ENCODE results near the gene MYEF2.

The MYEF2 gene, protein sequence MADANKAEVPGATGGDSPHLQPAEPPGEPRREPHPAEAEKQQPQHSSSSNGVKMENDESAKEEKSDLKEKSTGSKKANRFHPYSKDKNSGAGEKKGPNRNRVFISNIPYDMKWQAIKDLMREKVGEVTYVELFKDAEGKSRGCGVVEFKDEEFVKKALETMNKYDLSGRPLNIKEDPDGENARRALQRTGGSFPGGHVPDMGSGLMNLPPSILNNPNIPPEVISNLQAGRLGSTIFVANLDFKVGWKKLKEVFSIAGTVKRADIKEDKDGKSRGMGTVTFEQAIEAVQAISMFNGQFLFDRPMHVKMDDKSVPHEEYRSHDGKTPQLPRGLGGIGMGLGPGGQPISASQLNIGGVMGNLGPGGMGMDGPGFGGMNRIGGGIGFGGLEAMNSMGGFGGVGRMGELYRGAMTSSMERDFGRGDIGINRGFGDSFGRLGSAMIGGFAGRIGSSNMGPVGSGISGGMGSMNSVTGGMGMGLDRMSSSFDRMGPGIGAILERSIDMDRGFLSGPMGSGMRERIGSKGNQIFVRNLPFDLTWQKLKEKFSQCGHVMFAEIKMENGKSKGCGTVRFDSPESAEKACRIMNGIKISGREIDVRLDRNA

DNA sequence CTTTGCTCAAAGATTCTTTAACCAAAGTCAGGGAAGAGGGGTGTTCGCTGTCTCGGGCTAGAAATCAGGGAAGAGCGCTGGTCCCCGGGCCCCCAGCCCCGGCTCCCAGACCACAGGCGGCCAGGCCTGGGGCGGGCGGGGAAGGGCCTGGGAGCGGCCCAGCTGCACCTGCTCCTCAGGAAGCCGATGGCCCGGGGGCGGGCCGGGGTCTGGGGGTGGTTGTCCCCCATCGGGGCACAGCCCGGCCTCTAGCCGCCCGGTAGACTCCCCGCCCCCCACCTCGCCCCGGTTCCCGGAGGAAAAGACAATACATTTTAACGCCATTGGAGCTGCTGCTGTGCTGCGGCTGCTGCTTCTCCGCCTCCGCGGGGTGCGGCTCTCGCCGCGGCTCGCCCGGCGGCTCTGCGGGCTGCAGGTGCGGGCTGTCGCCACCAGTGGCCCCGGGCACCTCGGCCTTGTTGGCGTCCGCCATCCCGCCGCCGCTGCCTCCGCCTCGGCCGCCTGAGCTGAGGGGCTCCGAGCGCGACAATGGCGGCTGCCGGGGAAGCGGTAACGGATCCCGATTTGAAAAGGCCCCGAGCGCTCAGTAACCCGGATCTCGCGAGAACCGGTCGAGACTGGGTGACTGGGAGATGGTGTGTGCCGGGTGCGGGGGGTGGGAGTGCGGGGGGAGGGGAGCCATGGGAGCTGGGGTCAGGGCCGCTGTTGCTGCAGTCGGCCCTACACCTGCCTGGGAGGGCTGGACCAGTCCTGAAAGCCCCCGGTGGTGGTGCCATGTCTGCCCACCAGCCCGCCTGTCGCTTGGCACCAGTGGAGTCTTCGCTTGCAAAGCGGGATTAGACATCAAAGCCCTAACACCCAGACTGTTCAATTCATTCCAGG, at the start of gene MYEF2:
Gene MYEF2 (minus strand): TSS at position 530 of the 882 bp plus-strand sequence. CDS start 58 bp downstream, at position 472.
- no peak for TF ChIP-seq GATA2 (IDR thresholded peaks at IDR 0.05; ENCODE audit: low read depth, low read length)
- no peak for TF ChIP-seq GATA3 (IDR thresholded peaks at IDR 0.05; ENCODE audit: low read depth, low read length)

DNA sequence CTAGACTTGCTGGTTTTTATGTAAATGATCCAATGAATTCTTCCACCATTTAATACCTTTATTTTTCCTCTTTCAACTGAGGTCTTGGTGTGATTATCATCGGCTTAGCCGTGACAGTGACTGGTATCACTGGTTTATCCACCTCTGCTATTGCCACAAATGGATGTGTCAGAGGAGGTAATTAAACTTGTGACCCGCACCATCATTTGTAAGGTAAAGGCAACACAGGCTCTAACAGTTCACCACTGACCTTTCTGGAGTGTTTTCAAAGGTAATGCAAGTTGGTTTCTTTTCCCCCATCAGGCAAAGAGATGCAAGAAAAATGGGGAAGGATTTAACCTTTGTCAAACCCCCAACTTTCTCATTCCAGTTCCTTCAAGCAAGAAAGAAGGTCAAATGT, 47.7 kb upstream of the MYEF2 start:
- no peak for TF ChIP-seq GATA3 (IDR thresholded peaks at IDR 0.05; ENCODE audit: low read depth, low read length)
- no peak for TF ChIP-seq GATA2 (IDR thresholded peaks at IDR 0.05; ENCODE audit: low read depth, low read length)

DNA sequence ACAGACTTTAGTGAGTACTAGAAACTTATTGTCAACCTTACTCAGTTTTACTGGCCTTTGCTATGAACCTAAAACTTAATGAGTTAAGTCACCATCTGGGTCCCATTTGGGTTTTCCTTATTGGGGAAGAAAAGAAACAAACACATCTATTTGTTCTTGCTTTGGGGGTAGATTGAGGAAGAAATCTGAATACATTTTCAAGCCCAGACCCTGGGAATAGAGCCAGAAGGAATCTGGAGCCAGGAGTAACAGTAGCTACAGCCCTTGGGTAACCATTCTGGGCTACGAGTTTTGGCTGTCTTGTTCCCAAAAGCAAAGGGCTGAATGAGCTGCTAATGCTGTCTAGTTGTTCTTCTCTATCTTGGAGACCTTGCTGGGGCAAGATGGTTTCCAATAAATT, 44.5 kb upstream of the MYEF2 start:
- TF ChIP-seq GATA2 (IDR thresholded peaks at IDR 0.05; ENCODE audit: low read depth, low read length) (no peak), GATA3 (IDR thresholded peaks at IDR 0.05; ENCODE audit: low read depth, low read length) (no peak)

DNA sequence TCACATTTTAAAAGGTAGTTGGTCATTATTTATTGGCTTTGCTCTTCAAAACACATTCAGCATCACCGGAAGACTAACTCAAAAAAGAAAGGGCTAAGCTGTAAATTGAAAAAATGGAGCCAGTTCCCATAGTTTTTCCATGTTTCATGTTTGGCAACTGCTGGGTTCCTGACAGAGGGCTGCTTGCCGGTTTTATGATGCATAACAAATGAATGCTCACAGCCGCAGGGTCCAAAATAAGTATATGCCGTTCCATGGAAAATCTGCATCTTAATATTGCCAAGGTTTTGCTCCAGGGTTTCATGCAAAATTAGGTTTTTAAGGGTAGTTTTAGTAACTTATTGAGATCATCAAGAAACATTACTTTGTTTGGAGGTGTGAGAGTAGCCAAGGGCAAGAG, 43.8 kb upstream of the MYEF2 start:
- TF ChIP-seq GATA2 (IDR thresholded peaks at IDR 0.05; ENCODE audit: low read depth, low read length) = no peak
- TF ChIP-seq GATA3 (IDR thresholded peaks at IDR 0.05; ENCODE audit: low read depth, low read length) = no peak

DNA sequence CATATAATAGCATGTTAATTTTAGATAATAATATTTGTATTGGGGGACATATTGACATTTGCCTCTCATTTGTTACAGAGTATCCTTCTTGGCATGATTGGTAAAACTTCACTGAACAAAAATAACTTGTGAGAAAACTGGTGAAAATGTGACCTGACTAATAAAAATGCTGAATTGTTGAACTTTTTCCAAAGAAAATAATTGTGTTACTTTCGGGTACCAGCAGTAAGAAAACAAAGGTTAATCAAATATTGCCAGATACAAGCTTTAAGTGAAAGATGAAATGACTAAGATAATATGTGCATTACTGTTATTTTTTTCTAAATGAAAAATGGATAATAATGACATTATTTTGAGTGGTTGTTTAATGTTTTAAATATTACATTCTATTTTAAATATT, 43.2 kb upstream of the MYEF2 start:
- no peak for TF ChIP-seq GATA3 (IDR thresholded peaks at IDR 0.05; ENCODE audit: low read depth, low read length)
- no peak for TF ChIP-seq GATA2 (IDR thresholded peaks at IDR 0.05; ENCODE audit: low read depth, low read length)

DNA sequence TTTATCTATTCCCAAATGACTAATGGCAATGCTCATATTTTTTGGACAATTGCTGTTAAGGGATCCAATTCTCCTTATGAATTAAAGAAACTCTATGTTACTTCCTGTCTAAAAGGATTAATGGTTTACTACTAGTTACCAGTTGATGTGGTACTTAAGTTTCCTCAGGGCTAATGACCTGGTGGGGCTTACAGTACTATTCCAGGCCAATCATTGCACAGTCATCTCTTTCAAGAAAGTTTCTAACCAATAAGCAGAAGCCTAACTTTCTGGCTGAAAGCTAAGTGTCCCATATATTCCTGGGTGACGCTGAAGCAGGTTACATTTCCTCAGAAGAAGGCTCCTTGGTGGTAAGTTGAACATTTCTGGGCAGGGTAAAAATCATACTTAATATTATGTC, 27.9 kb upstream of the MYEF2 start, which contains the start of gene SLC12A1:
Gene SLC12A1 (plus strand): TSS at position 322 of the 400 bp plus-strand sequence. CDS start 1,418 bp downstream, outside the sequence.
- no peak for TF ChIP-seq GATA3 (IDR thresholded peaks at IDR 0.05; ENCODE audit: low read depth, low read length)
- no peak for TF ChIP-seq GATA2 (IDR thresholded peaks at IDR 0.05; ENCODE audit: low read depth, low read length)

DNA sequence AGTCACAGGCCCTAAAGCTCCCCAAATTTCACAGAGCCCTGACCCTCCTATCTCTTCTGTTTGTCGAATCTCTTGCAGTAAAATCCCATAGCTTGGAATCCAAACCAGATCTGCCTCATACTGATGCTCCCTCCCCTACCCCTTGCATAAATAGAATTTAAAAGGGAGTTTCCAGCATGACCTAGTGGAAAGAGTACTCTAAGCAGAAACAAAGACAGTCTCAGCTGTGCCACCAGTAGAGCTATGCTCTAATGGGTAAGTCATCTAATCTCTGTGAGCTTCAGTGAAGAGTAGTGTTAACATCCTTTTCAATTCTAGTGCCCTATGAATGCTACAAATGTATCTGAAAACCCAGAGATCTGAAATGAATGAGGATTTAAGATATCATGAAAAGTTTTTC, 24.0 kb upstream of the MYEF2 start:
- no peak for TF ChIP-seq GATA2 (IDR thresholded peaks at IDR 0.05; ENCODE audit: low read depth, low read length)
- TF ChIP-seq GATA3 (IDR thresholded peaks at IDR 0.05; ENCODE audit: low read depth, low read length) = no peak

DNA sequence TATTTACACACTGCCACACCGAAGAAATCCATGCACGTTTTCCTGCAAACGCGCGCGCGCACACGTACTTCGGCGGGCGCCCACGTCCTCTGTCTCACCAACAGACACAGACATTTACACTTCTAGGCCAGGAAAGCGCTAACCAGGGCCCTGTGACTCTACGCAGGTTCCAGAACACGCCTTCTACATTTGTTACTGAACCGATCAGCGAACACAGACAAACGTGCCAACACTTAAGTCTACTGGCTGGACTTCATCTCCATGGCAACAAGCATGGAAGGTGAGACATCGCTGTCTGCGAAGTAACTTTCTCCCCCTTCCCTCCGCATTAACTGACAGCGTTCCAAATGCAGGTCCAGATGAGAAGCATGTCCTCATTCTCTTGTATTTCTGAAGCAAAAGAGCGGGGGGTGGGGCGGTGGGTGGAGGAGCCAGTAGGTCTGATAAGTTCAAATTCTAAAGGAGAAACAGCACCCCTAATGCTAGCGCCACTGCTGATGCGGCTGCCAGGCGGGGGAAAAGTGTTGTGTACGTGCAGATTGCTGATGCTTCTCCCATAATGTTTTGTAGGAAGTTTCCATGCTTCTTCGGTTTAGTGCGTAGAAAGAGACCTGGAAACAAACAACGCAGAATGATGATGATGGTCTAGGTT, 13.6 kb upstream of the MYEF2 start, which contains the start of gene CTXN2:
Gene CTXN2 (plus strand): TSS at position 92 of the 652 bp plus-strand sequence. CDS start 9,636 bp downstream, outside the sequence.
- TF ChIP-seq GATA2 (IDR thresholded peaks at IDR 0.05; ENCODE audit: low read depth, low read length) (no peak), GATA3 (IDR thresholded peaks at IDR 0.05; ENCODE audit: low read depth, low read length) (no peak)

DNA sequence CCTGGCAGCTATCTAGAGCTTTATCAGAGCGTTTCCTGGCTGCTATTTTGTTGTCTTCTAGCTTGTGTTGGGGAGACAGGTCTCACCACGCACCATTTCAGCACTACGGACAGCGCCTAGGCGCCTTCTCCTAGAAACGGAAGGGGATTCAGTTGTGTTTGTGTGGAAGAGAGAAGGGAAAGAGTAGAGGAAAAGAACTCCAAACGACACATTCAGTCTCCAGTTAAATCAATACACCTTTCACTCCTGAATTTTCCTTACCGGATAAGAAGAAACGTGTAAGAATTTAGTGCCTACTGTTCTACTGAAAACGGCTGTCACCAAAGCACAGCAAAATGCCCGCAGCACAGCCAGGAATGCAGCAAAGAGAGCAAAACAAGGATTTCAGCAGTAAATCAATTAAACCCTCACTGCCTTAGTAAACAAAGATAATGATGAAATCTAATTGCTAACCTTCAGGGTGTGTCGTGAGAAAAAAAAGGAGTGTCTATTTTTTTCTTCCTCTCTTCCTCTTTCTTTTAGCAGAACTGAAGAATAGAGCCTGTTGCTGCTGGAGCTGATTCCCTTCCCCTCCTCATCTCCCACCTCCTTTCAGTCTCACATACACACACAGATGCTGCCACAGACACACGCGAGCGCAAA, 13.0 kb upstream of the MYEF2 start:
- TF ChIP-seq GATA2 (IDR thresholded peaks at IDR 0.05; ENCODE audit: low read depth, low read length) (no peak), GATA3 (IDR thresholded peaks at IDR 0.05; ENCODE audit: low read depth, low read length) (no peak)

DNA sequence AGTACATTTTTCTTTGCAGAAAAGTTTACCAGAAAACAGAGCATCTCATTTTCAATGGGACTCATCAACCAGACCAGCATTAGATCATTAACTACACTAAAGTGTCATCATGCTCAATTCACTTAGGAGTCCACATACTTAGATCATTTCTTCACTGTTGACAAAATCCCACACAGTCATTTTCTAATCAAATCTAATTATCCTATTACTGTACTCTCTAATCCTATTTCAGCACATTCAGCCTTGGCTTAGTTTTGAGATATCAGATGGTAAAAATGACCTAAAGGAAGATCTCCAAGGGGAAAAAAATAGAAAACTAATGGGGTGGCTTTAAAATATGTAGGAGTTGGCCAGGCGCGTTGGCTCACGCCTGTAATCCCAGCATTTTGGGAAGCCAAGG, 8.2 kb upstream of the MYEF2 start:
- TF ChIP-seq GATA3 (IDR thresholded peaks at IDR 0.05; ENCODE audit: low read depth, low read length) = no peak
- no peak for TF ChIP-seq GATA2 (IDR thresholded peaks at IDR 0.05; ENCODE audit: low read depth, low read length)

DNA sequence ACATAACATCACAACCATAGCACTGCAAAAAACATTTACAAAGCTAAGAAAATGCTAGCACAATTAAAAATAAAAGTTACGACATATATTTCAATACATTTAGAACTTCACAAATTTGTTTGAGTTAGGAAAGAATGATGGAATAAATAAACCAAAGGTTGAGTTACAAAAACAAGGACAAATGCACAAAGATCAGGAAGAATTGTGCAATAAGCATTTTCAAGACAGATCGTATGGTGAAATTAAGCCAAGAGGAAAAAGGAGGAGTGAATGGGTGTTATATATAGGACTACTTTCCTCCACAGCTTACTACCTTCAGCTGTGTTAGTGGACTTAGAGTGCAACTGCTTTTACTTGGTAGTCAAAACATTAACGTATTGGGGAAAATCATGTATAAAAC, 7.4 kb upstream of the MYEF2 start:
- TF ChIP-seq GATA2 (IDR thresholded peaks at IDR 0.05; ENCODE audit: low read depth, low read length) (no peak), GATA3 (IDR thresholded peaks at IDR 0.05; ENCODE audit: low read depth, low read length) (no peak)

DNA sequence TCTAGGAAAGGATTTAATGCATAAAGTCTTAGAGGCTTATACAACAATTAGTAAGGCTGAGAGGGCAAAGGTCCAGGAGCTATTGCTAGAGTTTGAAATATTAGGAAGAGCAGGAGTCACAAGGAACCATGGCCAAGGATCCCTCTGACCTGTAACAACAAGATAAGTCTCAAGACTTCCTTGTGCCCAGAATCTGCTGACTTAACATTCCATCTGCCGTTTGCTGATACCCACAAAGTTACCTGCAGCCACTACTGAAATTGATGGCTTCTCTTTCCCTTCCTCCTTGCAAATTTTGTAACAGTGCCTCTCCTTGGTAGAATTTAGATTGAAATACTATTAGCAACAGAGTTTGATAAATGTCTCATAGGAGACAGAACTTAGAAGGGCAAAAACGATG, 4.7 kb upstream of the MYEF2 start:
- TF ChIP-seq GATA3 (IDR thresholded peaks at IDR 0.05; ENCODE audit: low read depth, low read length) (no peak), GATA2 (IDR thresholded peaks at IDR 0.05; ENCODE audit: low read depth, low read length) (no peak)

DNA sequence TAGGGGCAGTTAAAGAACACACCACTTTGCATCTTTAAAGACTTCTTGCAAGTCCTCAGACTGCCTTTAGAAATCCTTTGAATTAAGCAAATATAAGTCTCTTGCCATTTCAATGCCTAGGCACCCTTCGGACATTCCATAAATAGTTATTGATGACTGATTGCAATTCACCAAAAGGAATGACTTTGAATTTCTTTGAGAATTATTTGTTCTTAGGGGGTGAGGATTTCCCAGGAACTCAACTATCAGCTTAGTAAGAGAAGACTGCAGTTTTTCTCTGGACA, 495 bp upstream of the MYEF2 start:
- no peak for TF ChIP-seq GATA2 (IDR thresholded peaks at IDR 0.05; ENCODE audit: low read depth, low read length)
- TF ChIP-seq GATA3 (IDR thresholded peaks at IDR 0.05; ENCODE audit: low read depth, low read length) = no peak
